HG03354 (cell line): ENCODE results near the gene HOXD8.

Source experiments
- ATAC-seq: cut with Tn5 transposase; IDR thresholded peaks from one replicate; pipeline ENCODE4 v1.9.1; 2021; ENCODE audit warnings: mild to moderate bottlenecking; ENCODE audit not compliant: unreplicated experiment, poor library complexity, severe bottlenecking

The HOXD8 gene

GRCh38 chr2:176089843-176090395, 39.6 kb upstream of the HOXD8 start:
- no peak for ATAC-seq

- ATAC-seq: no peak
These were observed 38.6 kb upstream of the HOXD8 start for GRCh38 chr2:176090862-176091261.

- ATAC-seq: no peak
These were observed 37.9 kb upstream of the HOXD8 start for GRCh38 chr2:176091329-176092258.

- ATAC-seq: no peak
These were observed 37.0 kb upstream of the HOXD8 start, which contains the start of gene HOXD13 for GRCh38 chr2:176092270-176093144. Gene HOXD13 (plus strand): TSS chr2:176092721. CDS start chr2:176092891, 170 bp downstream.

GRCh38 chr2:176093145-176093897, 36.2 kb upstream of the HOXD8 start:
- no peak for ATAC-seq

GRCh38 chr2:176093898-176094249, 35.6 kb upstream of the HOXD8 start:
- ATAC-seq: no peak

- no peak for ATAC-seq
These were observed 35.2 kb upstream of the HOXD8 start for GRCh38 chr2:176094349-176094748.

- no peak for ATAC-seq
These were observed 34.1 kb upstream of the HOXD8 start for GRCh38 chr2:176095421-176095820.

GRCh38 chr2:176096243-176096985, 33.1 kb upstream of the HOXD8 start:
- no peak for ATAC-seq

GRCh38 chr2:176096986-176097819, 32.3 kb upstream of the HOXD8 start:
- ATAC-seq: peak; percentile 85

- no peak for ATAC-seq
These were observed 31.6 kb upstream of the HOXD8 start for GRCh38 chr2:176097820-176098365.

- no peak for ATAC-seq
These were observed 30.9 kb upstream of the HOXD8 start for GRCh38 chr2:176098366-176099158.

- ATAC-seq: no peak
These were observed 30.3 kb upstream of the HOXD8 start for GRCh38 chr2:176099159-176099727.

GRCh38 chr2:176099728-176100546, 29.6 kb upstream of the HOXD8 start, which contains the start of gene HOXD12:
Gene HOXD12 (plus strand): TSS chr2:176099795. CDS start chr2:176099802, 7 bp downstream.
- ATAC-seq: no peak

- ATAC-seq: no peak
These were observed 28.9 kb upstream of the HOXD8 start for GRCh38 chr2:176100547-176101140.
